ENCODE measurements around the gene ATP4A.

ATP4A gene

GRCh38 chr19:35542209-35542608, 21.2 kb downstream of the ATP4A start:
- Histone ChIP-seq H3K4me1 (ENCODE audit: control insufficient read depth, insufficient read depth, low read length) (peaks cover 14% of the 10 kb centered on the region), H3K27ac (ENCODE audit: low read depth, low read length) (no peak overlapping the region), H3K9ac (ENCODE audit: low read length) (no peak overlapping the region), H3K36me3 (ENCODE audit: control insufficient read depth, insufficient read depth, low read length) (peaks cover 2% of the 10 kb centered on the region), H3K27me3 (ENCODE audit: control insufficient read depth, insufficient read depth, low read length) (no peaks in the 10 kb centered on the region), H3K4me3 (ENCODE audit: low read length) (no peak overlapping the region)

- Histone ChIP-seq H3K9ac (ENCODE audit: low read length) (no peak overlapping the region), H3K4me3 (ENCODE audit: low read length) (no peak overlapping the region), H3K27me3 (ENCODE audit: control insufficient read depth, insufficient read depth, low read length) (peaks cover 5% of the 10 kb centered on the region), H3K4me1 (ENCODE audit: control insufficient read depth, insufficient read depth, low read length) (peaks cover 6% of the 10 kb centered on the region), H3K27ac (ENCODE audit: low read depth, low read length) (no peak overlapping the region), H3K36me3 (ENCODE audit: control insufficient read depth, insufficient read depth, low read length) (no peaks in the 10 kb centered on the region)
Observed at GRCh38 chr19:35540356-35540927, 23.0 kb downstream of the ATP4A start.

GRCh38 chr19:35539850-35540249, 23.6 kb downstream of the ATP4A start:
- Histone ChIP-seq H3K9ac (ENCODE audit: low read length) (no peak overlapping the region), H3K27me3 (ENCODE audit: control insufficient read depth, insufficient read depth, low read length) (peaks cover 5% of the 10 kb centered on the region), H3K4me1 (ENCODE audit: control insufficient read depth, insufficient read depth, low read length) (peaks cover 6% of the 10 kb centered on the region), H3K36me3 (ENCODE audit: control insufficient read depth, insufficient read depth, low read length) (no peaks in the 10 kb centered on the region), H3K4me3 (ENCODE audit: low read length) (no peak overlapping the region), H3K27ac (ENCODE audit: low read depth, low read length) (no peak overlapping the region)

- no peak overlapping the region for H3K9ac ChIP-seq (ENCODE audit: low read length)
- H3K4me1 ChIP-seq (ENCODE audit: control insufficient read depth, insufficient read depth, low read length) = peaks cover under 1% of the 10 kb centered on the region
- H3K4me3 ChIP-seq (ENCODE audit: low read length) = no peak overlapping the region
- H3K36me3 ChIP-seq (ENCODE audit: control insufficient read depth, insufficient read depth, low read length) = no peaks in the 10 kb centered on the region
- H3K27ac ChIP-seq (ENCODE audit: low read depth, low read length) = no peak overlapping the region
- H3K27me3 ChIP-seq (ENCODE audit: control insufficient read depth, insufficient read depth, low read length) = peaks cover 5% of the 10 kb centered on the region
Observed at GRCh38 chr19:35539314-35539713, 24.1 kb downstream of the ATP4A start.

- Histone ChIP-seq H3K27me3 (ENCODE audit: control insufficient read depth, insufficient read depth, low read length) (peaks cover 16% of the 10 kb centered on the region), H3K9ac (ENCODE audit: low read length) (no peak overlapping the region), H3K27ac (ENCODE audit: low read depth, low read length) (no peak overlapping the region), H3K4me3 (ENCODE audit: low read length) (no peak overlapping the region), H3K36me3 (ENCODE audit: control insufficient read depth, insufficient read depth, low read length) (no peaks in the 10 kb centered on the region), H3K4me1 (ENCODE audit: control insufficient read depth, insufficient read depth, low read length) (no peaks in the 10 kb centered on the region)
Observed at GRCh38 chr19:35534803-35535480, 28.5 kb downstream of the ATP4A start.

GRCh38 chr19:35533822-35534392, 29.6 kb downstream of the ATP4A start:
- H3K27ac ChIP-seq (ENCODE audit: low read depth, low read length) = no peak overlapping the region
- no peak overlapping the region for H3K9ac ChIP-seq (ENCODE audit: low read length)
- H3K27me3 ChIP-seq (ENCODE audit: control insufficient read depth, insufficient read depth, low read length) = peaks cover 16% of the 10 kb centered on the region
- H3K4me1 ChIP-seq (ENCODE audit: control insufficient read depth, insufficient read depth, low read length) = no peaks in the 10 kb centered on the region
- H3K4me3 ChIP-seq (ENCODE audit: low read length) = no peak overlapping the region
- no peaks in the 10 kb centered on the region for H3K36me3 ChIP-seq (ENCODE audit: control insufficient read depth, insufficient read depth, low read length)

- no peak within 1 kb of the TSS for H3K9ac ChIP-seq (ENCODE audit: low read length)
- H3K4me3 ChIP-seq (ENCODE audit: low read length) = no peak within 1 kb of the TSS
- no peaks in the 10 kb centered on the region for H3K4me1 ChIP-seq (ENCODE audit: control insufficient read depth, insufficient read depth, low read length)
- H3K27me3 ChIP-seq (ENCODE audit: control insufficient read depth, insufficient read depth, low read length) = peaks cover 16% of the 10 kb centered on the region
- no peaks in the 10 kb centered on the region for H3K36me3 ChIP-seq (ENCODE audit: control insufficient read depth, insufficient read depth, low read length)
- no peak within 1 kb of the TSS for H3K27ac ChIP-seq (ENCODE audit: low read depth, low read length)
Observed at GRCh38 chr19:35533201-35533821, 30.1 kb downstream of the ATP4A start, which contains the start of gene GAPDHS. GAPDHS (plus strand) TSS chr19:35533456; CDS start chr19:35533528, 72 bp downstream.

GRCh38 chr19:35531291-35531690, 32.2 kb downstream of the ATP4A start:
- Histone ChIP-seq H3K4me3 (ENCODE audit: low read length) (no peak overlapping the region), H3K36me3 (ENCODE audit: control insufficient read depth, insufficient read depth, low read length) (no peaks in the 10 kb centered on the region), H3K4me1 (ENCODE audit: control insufficient read depth, insufficient read depth, low read length) (no peaks in the 10 kb centered on the region), H3K27ac (ENCODE audit: low read depth, low read length) (no peak overlapping the region), H3K27me3 (ENCODE audit: control insufficient read depth, insufficient read depth, low read length) (peaks cover 11% of the 10 kb centered on the region), H3K9ac (ENCODE audit: low read length) (no peak overlapping the region)

GRCh38 chr19:35529241-35530218, 33.9 kb downstream of the ATP4A start:
- H3K27ac ChIP-seq (ENCODE audit: low read depth, low read length) = no peak overlapping the region
- no peaks in the 10 kb centered on the region for H3K36me3 ChIP-seq (ENCODE audit: control insufficient read depth, insufficient read depth, low read length)
- H3K4me3 ChIP-seq (ENCODE audit: low read length) = no peak overlapping the region
- no peaks in the 10 kb centered on the region for H3K4me1 ChIP-seq (ENCODE audit: control insufficient read depth, insufficient read depth, low read length)
- H3K27me3 ChIP-seq (ENCODE audit: control insufficient read depth, insufficient read depth, low read length) = peaks cover 11% of the 10 kb centered on the region
- no peak overlapping the region for H3K9ac ChIP-seq (ENCODE audit: low read length)

GRCh38 chr19:35528218-35529038, 35.0 kb downstream of the ATP4A start, which contains the start of gene SBSN:
SBSN (minus strand) TSS chr19:35528311; CDS start chr19:35528281, 30 bp downstream.
- H3K36me3 ChIP-seq (ENCODE audit: control insufficient read depth, insufficient read depth, low read length) = no peaks in the 10 kb centered on the region
- peaks cover 8% of the 10 kb centered on the region for H3K27me3 ChIP-seq (ENCODE audit: control insufficient read depth, insufficient read depth, low read length)
- no peak within 1 kb of the TSS for H3K27ac ChIP-seq (ENCODE audit: low read depth, low read length)
- no peak within 1 kb of the TSS for H3K4me3 ChIP-seq (ENCODE audit: low read length)
- H3K9ac ChIP-seq (ENCODE audit: low read length) = no peak within 1 kb of the TSS
- H3K4me1 ChIP-seq (ENCODE audit: control insufficient read depth, insufficient read depth, low read length) = no peaks in the 10 kb centered on the region

- peaks cover 3% of the 10 kb centered on the region for H3K27me3 ChIP-seq (ENCODE audit: control insufficient read depth, insufficient read depth, low read length)
- no peaks in the 10 kb centered on the region for H3K4me1 ChIP-seq (ENCODE audit: control insufficient read depth, insufficient read depth, low read length)
- no peak overlapping the region for H3K27ac ChIP-seq (ENCODE audit: low read depth, low read length)
Observed at GRCh38 chr19:35525873-35526272, 37.6 kb downstream of the ATP4A start.

More at GRCh38 chr19:35525873-35526272, 37.6 kb downstream of the ATP4A start:
- Histone ChIP-seq H3K36me3 (ENCODE audit: control insufficient read depth, insufficient read depth, low read length) (no peaks in the 10 kb centered on the region), H3K4me3 (ENCODE audit: low read length) (no peak overlapping the region), H3K9ac (ENCODE audit: low read length) (no peak overlapping the region)

Measured in rectal smooth muscle tissue (tissue), 1 donor.